ENCODE measurements around the gene ENHO.

DNA sequence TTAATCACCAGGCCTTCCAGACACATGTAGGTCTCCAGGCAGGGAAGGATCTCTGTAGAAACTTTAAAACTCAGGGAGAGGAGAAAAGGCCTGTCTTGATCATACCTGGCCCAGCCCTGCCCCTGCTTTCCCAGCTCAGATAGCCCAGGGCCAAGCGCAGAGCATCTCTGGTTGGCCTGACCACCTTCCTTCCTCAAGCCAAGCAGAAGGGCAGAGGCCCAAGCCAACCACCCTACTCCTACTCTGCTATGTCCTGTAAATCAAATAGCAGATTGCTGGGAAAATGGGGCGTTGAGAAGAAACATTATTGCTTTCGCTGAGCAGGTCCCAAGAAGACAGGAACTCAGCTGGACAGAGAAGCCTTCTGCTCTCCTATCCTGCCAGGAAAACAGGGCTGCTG, 14.3 kb downstream of the ENHO start:
- TF ChIP-seq CTCF (IDR thresholded peaks at IDR 0.05) (no peak), POLR2A (IDR thresholded peaks at IDR 0.05) (no peak)
